GM12891 (cell line): Measurements from ENCODE around the gene CPB2.

Experiments used
- PAX5 ChIP-seq: IDR thresholded peaks from 2 replicates; pipeline ENCODE4 v1.6.1; 2011; ENCODE audit warnings: low read length, moderate library complexity, mild to moderate bottlenecking; ENCODE audit not compliant: insufficient read depth, severe bottlenecking
- POLR2A ChIP-seq: IDR thresholded peaks from 2 replicates; pipeline ENCODE4 v1.6.1; 2011; ENCODE audit warnings: low read depth, low read length, control low read depth
- POLR2AphosphoS5 ChIP-seq: IDR thresholded peaks from 2 replicates; pipeline ENCODE4 v1.6.1; 2011; ENCODE audit warnings: low read depth, low read length, control low read depth
- POU2F2 ChIP-seq: IDR thresholded peaks from 2 replicates; pipeline ENCODE4 v1.6.1; 2011; ENCODE audit warnings: low read depth, mild to moderate bottlenecking, control low read depth, low read length, moderate library complexity
- SPI1 ChIP-seq: IDR thresholded peaks from 2 replicates; pipeline ENCODE4 v1.6.1; 2011; ENCODE audit warnings: low read depth, low read length, control low read depth
- TAF1 ChIP-seq: IDR thresholded peaks from 2 replicates; pipeline ENCODE4 v1.6.1; 2011; ENCODE audit warnings: low read depth, low read length, control low read depth

DNA sequence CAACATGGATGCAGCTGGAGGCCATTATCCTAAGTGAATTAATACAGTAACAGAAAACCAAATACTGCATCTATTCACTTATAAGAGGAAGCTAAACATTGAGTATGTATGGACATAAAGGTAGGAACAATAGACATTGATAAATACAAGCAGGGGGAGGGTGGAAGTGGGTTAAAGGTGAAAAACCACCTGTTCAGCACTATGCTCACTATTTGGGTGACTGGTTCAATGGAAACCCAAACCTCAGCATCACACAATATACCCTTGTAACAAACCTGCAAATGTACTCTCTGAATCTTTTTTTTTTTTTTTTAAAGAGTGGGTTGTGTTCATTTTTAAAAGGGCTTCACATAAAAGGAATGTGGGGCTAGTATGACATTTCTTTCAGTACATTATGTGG lies 26.9 kb upstream of the CPB2 start:
- TF ChIP-seq POLR2AphosphoS5, result no peak
- TF ChIP-seq POLR2A, result no peak
- no peak for TF ChIP-seq TAF1
- no peak for TF ChIP-seq SPI1
- no peak for TF ChIP-seq PAX5
- no peak for TF ChIP-seq POU2F2
